Skeletal muscle tissue (tissue), 4 donors: Measurements from ENCODE around the gene POLN. TPM values are rescaled to one million over a fixed set of nuclear protein-coding genes. Genes with fewer than 3 reads are reported as not detected.

Experiments used
- H3K27ac ChIP-seq: one replicate; pipeline ENCODE4 v1.7.0; 2013; ENCODE audit warnings: mild to moderate bottlenecking, low read depth, low read length, inconsistent platforms
- H3K27me3 ChIP-seq, 3 donors: one replicate each; pipeline ENCODE4 v1.7.0; 2013; ENCODE audit warnings: low read length in 3 of 3; ENCODE audit not compliant: control insufficient read depth in 3 of 3, insufficient read depth in 3 of 3
- H3K36me3 ChIP-seq, 3 donors: one replicate each; pipeline ENCODE4 v1.7.0; 2013; ENCODE audit warnings: low read length in 3 of 3; ENCODE audit not compliant: control insufficient read depth in 3 of 3, insufficient read depth in 3 of 3
- H3K4me1 ChIP-seq, 3 donors: one replicate each; pipeline ENCODE4 v1.7.0; 2013; ENCODE audit warnings: low read length in 3 of 3, mild to moderate bottlenecking in 3 of 3; ENCODE audit not compliant: control insufficient read depth in 3 of 3, insufficient read depth in 3 of 3
- H3K4me3 ChIP-seq, 3 donors: one replicate each; pipeline ENCODE4 v1.7.0; 2013; ENCODE audit warnings: low read length in 3 of 3
- H3K9ac ChIP-seq, 3 donors: one replicate each; pipeline ENCODE4 v1.7.0; 2013; ENCODE audit warnings: low read length in 3 of 3, mild to moderate bottlenecking in 3 of 3, moderate library complexity in 2 of 3, low read depth in 1 of 3
- H3K9me3 ChIP-seq, 3 donors: one replicate each; pipeline ENCODE4 v1.7.0; 2013; ENCODE audit warnings: low read length in 3 of 3; ENCODE audit not compliant: control insufficient read depth in 3 of 3
- total RNA-seq: library from RNA; depleted of rRNA; stranded (reverse); fragments of >200 nt; gene quantifications from one replicate; pipeline ENCODE4 v1.2.3, GENCODE V29; 2014
- donor health status: Osteomylitis.

Gene POLN
- total RNA-seq, 1 donor from 2014 or later, result 4.2 TPM

DNA sequence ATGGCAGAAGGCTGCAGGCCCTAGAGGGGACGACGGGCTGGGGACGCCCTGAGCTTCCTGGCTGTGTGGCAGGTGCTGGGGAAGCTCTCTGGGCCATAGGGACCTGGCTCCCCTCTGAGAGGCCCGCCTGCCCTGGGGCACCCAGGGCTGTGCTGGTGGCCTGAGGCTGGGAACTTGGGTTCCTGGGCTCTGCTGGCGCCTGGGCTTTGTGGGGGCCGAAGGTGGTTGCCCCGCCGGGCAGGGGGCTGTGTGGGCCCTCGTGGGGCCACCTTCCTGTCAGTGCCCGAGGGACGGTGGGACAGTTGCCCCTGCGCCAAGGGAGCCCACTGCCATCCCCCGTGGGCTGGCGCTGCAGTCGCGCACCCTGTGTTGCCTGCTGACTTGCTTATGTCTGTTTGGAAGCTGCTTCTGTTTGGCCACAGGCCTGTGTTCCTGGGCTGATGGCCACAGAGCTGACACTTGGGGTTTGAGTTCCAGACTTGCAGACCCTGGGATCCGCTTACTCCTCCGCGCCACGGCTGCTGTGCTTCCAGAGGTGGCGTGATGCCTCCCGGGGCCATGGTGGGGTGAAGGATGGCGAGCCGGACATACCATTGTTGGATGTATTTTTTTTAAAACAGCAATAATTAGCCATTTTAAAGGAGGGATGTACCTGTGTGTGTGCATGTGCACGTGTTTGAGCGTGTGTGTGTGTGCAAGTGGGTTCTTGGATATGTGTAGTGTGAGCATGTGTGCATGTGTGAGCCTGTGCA, 174.3 kb downstream of the POLN start:
- H3K9me3 ChIP-seq, result no peaks in the 10 kb centered on the region
- peaks cover 0 to 14% (median 5%) of the 10 kb centered on the region in 3 donors for H3K4me1 ChIP-seq
- H3K9ac ChIP-seq, result no peak overlapping the region
- H3K27me3 ChIP-seq, result peaks cover 16 to 19% (median 18%) of the 10 kb centered on the region in 3 donors
- H3K4me3 ChIP-seq, result no peak overlapping the region
- no peaks in the 10 kb centered on the region for H3K36me3 ChIP-seq
- H3K27ac ChIP-seq, result no peak overlapping the region

DNA sequence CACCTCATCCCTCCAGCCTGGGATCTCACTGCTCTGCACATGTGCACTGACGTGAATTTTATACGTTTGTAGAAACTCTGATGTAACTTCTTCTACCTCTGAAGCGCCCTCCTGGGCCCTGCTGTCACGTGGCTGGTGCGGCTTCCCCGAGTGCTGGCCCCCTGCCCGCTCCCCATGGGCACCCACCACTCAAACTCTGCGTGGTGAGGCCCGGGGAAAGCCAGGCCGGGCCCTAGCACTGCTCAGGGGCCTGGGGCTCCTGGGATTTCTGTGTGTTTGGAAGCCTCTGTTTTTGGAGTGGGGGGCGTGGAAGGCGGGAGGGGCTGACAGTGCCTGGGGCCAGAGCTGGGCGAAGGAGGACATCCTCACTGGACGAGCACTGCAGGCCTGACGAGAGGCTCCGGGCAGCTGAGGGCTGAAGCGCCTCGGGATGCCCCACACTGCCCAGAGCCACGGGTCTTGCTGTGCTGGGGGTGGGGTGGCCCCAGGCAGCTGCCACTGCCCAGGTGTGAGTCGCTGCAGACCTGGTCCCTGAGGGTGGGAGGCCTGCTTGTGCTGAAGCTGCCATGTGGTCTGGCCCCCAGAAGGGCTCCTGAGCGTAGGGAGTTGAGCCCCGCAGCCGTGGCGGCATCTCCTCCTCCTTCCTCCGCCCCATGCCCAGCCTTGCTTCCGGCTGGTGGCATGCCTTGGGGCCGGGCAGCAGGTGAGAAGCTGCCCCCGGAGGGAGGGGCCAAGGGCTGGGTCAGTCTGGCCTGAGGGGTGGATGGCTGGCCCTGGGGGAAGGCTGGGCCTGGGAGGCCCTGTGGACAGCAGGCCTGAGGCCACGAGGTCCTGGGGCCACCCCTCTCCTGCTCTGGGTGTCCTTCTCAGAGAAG, 175.1 kb downstream of the POLN start:
- H3K27me3 ChIP-seq, result peaks cover 21 to 23% (median 21%) of the 10 kb centered on the region in 3 donors
- H3K4me3 ChIP-seq, result no peak overlapping the region
- no peaks in the 10 kb centered on the region for H3K36me3 ChIP-seq
- H3K27ac ChIP-seq, result no peak overlapping the region
- peaks cover 0 to 14% (median 5%) of the 10 kb centered on the region in 3 donors for H3K4me1 ChIP-seq
- no peaks in the 10 kb centered on the region for H3K9me3 ChIP-seq
- no peak overlapping the region for H3K9ac ChIP-seq

DNA sequence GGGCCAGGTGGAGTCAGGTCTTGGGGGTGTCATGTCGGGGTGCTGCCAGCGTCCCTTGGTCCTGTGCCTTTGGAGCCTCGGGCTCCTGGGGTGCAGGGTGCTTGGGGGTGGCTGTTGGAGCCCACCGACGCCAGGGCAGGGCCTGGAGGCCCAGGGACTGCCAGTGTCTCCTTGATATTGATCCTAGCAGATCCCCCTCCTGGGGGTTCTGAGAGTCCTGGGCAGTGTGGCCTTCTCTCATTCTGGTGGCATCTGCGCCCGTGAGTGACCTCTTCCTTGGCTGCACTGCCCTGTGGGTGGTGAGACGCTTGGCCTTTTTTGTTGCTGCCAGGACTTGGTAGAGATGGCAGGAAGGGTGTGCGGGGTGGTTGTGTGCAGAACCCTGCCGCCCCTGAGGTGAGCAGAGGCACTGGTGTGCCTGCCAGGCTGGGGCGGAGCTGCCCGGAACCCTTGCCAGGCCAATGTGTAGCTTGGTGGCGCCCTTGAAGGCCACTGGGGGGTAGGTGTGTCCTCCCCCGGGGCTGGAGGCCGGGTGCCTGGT, 175.8 kb downstream of the POLN start:
- Histone ChIP-seq H3K4me1 (peaks cover 0 to 14% (median 5%) of the 10 kb centered on the region in 3 donors), H3K36me3 (no peaks in the 10 kb centered on the region), H3K9me3 (no peaks in the 10 kb centered on the region), H3K4me3 (no peak overlapping the region), H3K27me3 (peaks cover 17 to 26% (median 26%) of the 10 kb centered on the region in 3 donors), H3K27ac (no peak overlapping the region), H3K9ac (no peak overlapping the region)

DNA sequence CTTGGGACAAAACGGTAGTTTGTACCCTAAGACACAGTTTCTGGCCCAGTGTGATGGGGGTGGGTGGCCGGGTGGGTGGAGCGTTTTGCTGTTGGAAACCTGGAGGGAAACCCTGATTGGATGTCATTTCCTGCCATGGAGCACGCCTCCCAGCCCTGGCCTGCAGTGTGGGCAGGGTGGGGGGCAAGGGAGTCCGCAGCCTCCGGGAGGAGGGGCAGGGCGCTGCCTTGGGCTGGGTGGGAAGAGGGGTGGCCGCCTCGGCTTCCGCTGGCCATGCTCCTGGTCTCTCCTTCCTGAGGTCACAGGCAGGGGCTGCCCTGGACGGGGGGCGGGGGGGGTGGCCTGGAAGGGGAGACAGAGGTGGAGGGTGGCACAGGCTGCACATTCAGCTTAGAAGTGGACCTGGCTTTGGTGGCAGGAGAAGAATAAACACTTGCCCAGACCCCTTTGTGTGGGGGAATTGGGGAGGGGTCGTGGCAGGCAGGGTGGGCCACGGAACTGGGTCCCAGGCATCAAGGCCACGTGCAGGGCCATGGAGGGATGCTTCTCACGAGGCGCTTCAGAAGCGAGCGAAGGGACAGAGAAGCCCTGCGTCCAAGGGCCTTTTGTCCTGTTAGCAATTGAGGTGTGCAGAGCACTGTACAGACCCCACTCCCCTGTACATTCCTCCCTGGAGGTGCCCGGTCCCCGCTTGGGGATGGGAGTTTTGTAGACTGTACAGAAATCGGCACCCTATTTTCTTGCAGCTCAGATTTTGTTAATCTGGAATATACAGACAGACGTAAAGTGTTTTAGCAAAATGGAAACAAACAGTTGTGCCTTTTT, 176.6 kb downstream of the POLN start:
- H3K27me3 ChIP-seq, result peaks cover 17 to 30% (median 22%) of the 10 kb centered on the region in 3 donors
- H3K27ac ChIP-seq, result no peak overlapping the region
- no peaks in the 10 kb centered on the region for H3K36me3 ChIP-seq
- peaks cover 0 to 14% (median 5%) of the 10 kb centered on the region in 3 donors for H3K4me1 ChIP-seq
- H3K9me3 ChIP-seq, result no peaks in the 10 kb centered on the region
- no peak overlapping the region for H3K4me3 ChIP-seq
- no peak overlapping the region for H3K9ac ChIP-seq

DNA sequence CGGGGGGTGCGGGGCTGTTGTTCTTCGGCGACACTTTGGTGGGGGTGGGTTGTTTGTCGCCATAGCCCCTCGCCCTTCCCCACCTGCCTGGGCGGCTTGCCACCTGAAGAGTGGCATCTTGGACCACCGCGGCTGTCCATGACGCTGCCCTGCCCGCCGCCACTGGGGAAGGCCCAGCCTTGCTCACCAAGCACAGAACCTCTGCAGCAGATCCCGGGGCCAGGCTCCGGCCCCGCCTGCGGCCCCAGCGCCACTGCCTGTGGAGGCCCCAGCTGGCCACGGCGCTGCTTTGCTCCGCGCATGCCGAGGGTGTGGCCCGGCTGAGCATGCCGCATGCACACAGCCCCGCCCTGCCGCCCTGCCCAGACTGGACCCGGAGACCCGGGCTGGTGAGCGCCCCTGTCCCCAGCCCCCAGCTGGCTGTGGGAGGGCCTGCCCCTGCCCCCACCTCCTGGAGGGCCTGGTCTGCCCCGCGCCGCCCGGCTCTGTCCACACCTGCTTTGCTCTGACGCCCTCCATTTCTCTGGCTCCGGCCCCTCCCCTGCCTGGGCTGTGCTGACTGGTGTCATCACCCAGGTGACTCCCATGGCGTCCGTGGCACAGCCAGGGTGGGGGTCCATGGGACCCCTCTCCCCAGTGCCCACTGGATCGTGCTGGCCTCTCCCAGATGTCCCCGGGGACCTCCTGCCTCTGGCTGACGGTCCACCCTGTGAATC, 177.5 kb downstream of the POLN start:
- Histone ChIP-seq H3K4me3 (no peak overlapping the region), H3K4me1 (peaks cover 0 to 14% (median 5%) of the 10 kb centered on the region in 3 donors), H3K9me3 (no peaks in the 10 kb centered on the region), H3K9ac (no peak overlapping the region), H3K27ac (no peak overlapping the region), H3K36me3 (no peaks in the 10 kb centered on the region), H3K27me3 (peaks cover 15 to 28% (median 16%) of the 10 kb centered on the region in 3 donors)

DNA sequence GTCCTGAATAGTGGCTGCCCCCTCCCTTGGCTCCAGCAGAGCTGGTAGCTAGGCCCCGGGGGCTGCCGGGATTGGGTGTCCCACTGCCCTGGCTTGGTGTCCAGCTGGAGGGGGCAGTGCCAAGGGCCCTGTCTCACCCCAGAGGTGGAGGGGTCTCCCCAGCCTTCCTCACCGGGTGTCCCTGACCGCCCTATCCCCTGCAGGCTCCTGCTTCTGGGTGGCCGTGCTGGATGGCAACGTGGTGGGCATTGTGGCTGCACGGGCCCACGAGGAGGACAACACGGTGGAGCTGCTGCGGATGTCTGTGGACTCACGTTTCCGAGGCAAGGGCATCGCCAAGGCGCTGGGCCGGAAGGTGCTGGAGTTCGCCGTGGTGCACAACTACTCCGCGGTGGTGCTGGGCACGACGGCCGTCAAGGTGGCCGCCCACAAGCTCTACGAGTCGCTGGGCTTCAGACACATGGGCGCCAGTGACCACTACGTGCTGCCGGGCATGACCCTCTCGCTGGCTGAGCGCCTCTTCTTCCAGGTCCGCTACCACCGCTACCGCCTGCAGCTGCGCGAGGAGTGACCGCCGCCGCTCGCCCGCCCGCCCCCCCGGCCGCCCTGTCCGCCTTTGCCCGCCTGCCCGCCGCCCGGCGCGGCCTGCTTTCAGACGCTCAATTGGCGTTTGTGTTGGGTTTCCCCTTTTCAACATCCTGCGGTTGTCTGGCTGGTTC, 178.2 kb downstream of the POLN start:
- no peak overlapping the region for H3K9ac ChIP-seq
- no peaks in the 10 kb centered on the region for H3K36me3 ChIP-seq
- H3K9me3 ChIP-seq, result no peaks in the 10 kb centered on the region
- H3K27ac ChIP-seq, result no peak overlapping the region
- no peak overlapping the region for H3K4me3 ChIP-seq
- H3K4me1 ChIP-seq, result peaks cover 0 to 14% (median 5%) of the 10 kb centered on the region in 3 donors
- H3K27me3 ChIP-seq, result peaks cover 14 to 28% (median 15%) of the 10 kb centered on the region in 3 donors

DNA sequence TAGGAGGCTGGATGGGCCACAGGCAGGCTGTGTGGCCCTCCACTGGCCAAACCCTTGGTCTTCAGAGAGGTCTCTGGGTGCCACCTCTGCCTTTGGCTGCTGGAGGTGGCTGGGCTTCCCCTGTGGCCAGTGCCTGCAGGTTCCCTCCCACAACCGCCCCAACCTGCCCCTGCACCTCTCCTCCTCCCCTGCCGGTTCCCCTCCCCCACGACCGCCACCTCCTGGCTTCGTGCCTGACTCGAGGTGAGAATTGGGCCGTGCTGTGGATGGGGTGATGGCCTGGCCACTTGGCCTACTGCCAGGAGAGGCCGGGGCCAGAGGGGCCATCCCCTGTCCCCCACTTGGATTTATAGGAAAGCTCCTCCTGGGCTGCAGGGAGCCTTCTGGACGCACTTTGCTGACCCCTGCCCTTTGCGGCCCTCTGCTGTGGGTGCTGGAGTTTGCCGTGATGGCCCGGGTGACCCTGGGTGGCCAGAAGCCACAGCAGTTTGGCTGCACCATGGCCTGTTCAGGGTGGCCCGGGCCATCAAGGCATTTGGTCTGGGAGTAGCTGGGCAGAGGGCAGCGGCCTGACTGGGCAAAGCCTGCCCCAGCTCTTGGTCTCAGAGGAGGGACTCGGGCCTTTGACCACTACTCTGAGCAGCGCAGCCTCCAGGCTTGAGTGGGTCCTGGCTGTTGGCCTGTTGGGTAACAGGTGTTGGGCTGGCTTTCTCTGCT, 179.0 kb downstream of the POLN start:
- Histone ChIP-seq H3K27ac (no peak overlapping the region), H3K9ac (no peak overlapping the region), H3K4me3 (no peak overlapping the region), H3K9me3 (no peaks in the 10 kb centered on the region), H3K36me3 (no peaks in the 10 kb centered on the region), H3K27me3 (peaks cover 11 to 23% (median 15%) of the 10 kb centered on the region in 3 donors), H3K4me1 (peaks cover 0 to 9% (median 3%) of the 10 kb centered on the region in 3 donors)

DNA sequence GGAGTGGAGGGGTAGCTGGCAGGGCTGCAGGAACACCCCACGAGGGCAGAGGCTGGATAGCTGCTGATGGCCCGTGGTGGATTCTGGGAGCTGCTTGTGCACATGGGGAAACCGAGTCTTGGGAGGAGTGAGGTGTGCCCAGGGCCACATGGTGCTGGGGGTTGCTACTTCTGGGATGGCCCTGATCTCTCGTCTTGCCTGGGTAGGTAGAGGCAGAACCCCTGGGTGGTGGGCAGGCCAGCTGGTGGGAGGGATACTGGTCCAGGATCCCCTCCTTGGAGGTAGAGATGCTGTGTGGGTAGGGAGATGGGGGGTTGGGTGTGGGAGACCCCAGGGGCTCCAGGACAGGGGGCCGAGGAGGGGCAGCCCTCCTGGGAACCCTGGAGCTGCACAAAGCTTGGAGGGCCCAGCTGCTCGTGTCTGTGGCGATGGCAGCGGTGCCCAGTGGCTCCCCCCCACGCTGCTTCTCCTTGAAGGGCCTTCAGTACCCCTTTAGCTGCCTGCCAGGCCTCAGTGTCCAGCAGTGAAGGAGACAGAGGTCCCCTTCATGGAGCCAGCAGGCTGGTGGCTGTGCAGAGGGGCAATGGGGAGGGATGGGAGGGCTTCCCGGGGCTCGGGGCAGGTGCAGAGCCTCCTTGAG, 179.6 kb downstream of the POLN start:
- H3K36me3 ChIP-seq, result no peaks in the 10 kb centered on the region
- H3K4me1 ChIP-seq, result peaks cover 0 to 2% (median 0%) of the 10 kb centered on the region in 3 donors
- H3K9ac ChIP-seq, result no peak overlapping the region
- no peak overlapping the region for H3K27ac ChIP-seq
- H3K27me3 ChIP-seq, result peaks cover 17 to 26% (median 17%) of the 10 kb centered on the region in 3 donors
- no peak overlapping the region for H3K4me3 ChIP-seq
- H3K9me3 ChIP-seq, result no peaks in the 10 kb centered on the region
